Esophagus muscularis mucosa (tissue), 4 donors: ENCODE measurements around the gene WEE2. TPM values are rescaled to one million over a fixed set of nuclear protein-coding genes. Genes with fewer than 3 reads are reported as not detected.

Experiments
- DNase-seq: peaks from one replicate; pipeline ENCODE4 v3.0.0-alpha.2; 2017; ENCODE audit errors: extremely low spot score
- H3K27ac ChIP-seq, 4 donors: fragments of 200-600 bp; sonication (generic); replicated peaks in 1 of 4; 1 replicate in 3 of 4; 2 replicates in 1 of 4; pipeline ENCODE4 v1.5.1; 2016 to 2019; ENCODE audit warnings: mild to moderate bottlenecking in 1 of 4
- H3K27me3 ChIP-seq, 4 donors: fragments of 200-600 bp; sonication (generic); one replicate each; pipeline versions ENCODE4 v1.5.1 to v1.6.0; 2016 to 2019
- H3K36me3 ChIP-seq, 4 donors: fragments of 200-600 bp; sonication (generic); one replicate each; pipeline ENCODE4 v1.5.1; 2016 to 2019
- H3K4me1 ChIP-seq, 4 donors: fragments of 200-600 bp; sonication (generic); one replicate each; pipeline ENCODE4 v1.5.1; 2016 to 2019
- H3K4me3 ChIP-seq, 4 donors: fragments of 200-600 bp; sonication (generic); 1 replicate in 2 of 4; 2 replicates in 2 of 4; pipeline ENCODE4 v1.5.1; 2016 to 2019; ENCODE audit warnings: mild to moderate bottlenecking in 4 of 4, moderate library complexity in 1 of 4
- H3K9me3 ChIP-seq, 4 donors: fragments of 200-600 bp; sonication (generic); 1 replicate in 3 of 4; 2 replicates in 1 of 4; pipeline ENCODE4 v1.5.1; 2016 to 2019
- CTCF ChIP-seq, 3 experiments: fragments of 200-600 bp in 2 of 3; fragments of 450-650 bp in 1 of 3; sonication (generic) in 2 of 3; IDR thresholded peaks; one replicate each; pipeline ENCODE4 v1.5.1; 2017 to 2019; ENCODE audit warnings: antibody characterized with exemption in 3 of 3, mild to moderate bottlenecking in 2 of 3, moderate library complexity in 1 of 3
- EP300 ChIP-seq: sonication (generic); formaldehyde crosslinking; IDR thresholded peaks from one replicate; pipeline ENCODE4 v1.6.1; 2017; ENCODE audit warnings: antibody characterized with exemption
- POLR2A ChIP-seq: fragments of 450-650 bp; IDR thresholded peaks from one replicate; pipeline ENCODE4 v1.6.1; 2017; ENCODE audit warnings: antibody characterized with exemption, moderate library complexity, mild to moderate bottlenecking, low read depth
- POLR2AphosphoS5 ChIP-seq, 2 donors: sonication (generic); formaldehyde crosslinking; IDR thresholded peaks; one replicate each; pipeline ENCODE4 v1.6.1; 2017; ENCODE audit warnings: antibody characterized with exemption in 2 of 2
- WGBS: methylation state at CpG from one replicate; pipeline ENCODE4 v1.1.5; 2018; 5-methylcytosine and 5-hydroxymethylcytosine counted together
- intact Hi-C: fragments of 100-400 bp; cut with DNase I; formaldehyde crosslinking; loops from one replicate; pipeline ENCODE4 v1.15.1; 2023
- total RNA-seq, 4 donors: library from RNA; depleted of rRNA; stranded (reverse); fragments of >200 nt; gene quantifications; one replicate each; pipeline versions ENCODE4 v1.1.0 to v1.2.1, GENCODE V29; 2016

Gene WEE2
- total RNA-seq, 4 donors from 2014 or later = not detected

- Histone ChIP-seq H3K9me3 (no peaks in the 10 kb centered on the region), H3K36me3 (peaks cover 0 to 53% (median 27%) of the 10 kb centered on the region in 4 donors), H3K4me3 (no peak overlapping the region), H3K4me1 (peaks cover 0 to 8% (median 2%) of the 10 kb centered on the region in 4 donors), H3K27ac (peak overlapping the region in 3 of 4 donors; percentile 25 to 51 (median 36)), H3K27me3 (no peaks in the 10 kb centered on the region)
- no peak for DNase-seq
- intact Hi-C loops = no loop called here
- TF ChIP-seq POLR2A (no peak), EP300 (no peak), CTCF (IDR thresholded peaks at IDR 0.05) (no peak), POLR2AphosphoS5 (IDR thresholded peaks at IDR 0.05) (peak in 1 of 2 donors; percentile 23)
- 71% methylated on average over 5 of the region's 5 CpGs for WGBS
Observed at GRCh38 chr7:141674171-141674671, 33.9 kb upstream of the WEE2 start.

GRCh38 chr7:141674702-141675101 is 33.5 kb upstream of the WEE2 start:
- no peak overlapping the region for H3K4me3 ChIP-seq
- intact Hi-C loops = no loop called here
- H3K27me3 ChIP-seq = no peaks in the 10 kb centered on the region
- H3K4me1 ChIP-seq = peaks cover 0 to 8% (median 2%) of the 10 kb centered on the region in 4 donors
- WGBS = 58% methylated on average over 4 of the region's 4 CpGs
- DNase-seq = no peak
- peaks cover 0 to 57% (median 27%) of the 10 kb centered on the region in 4 donors for H3K36me3 ChIP-seq
- TF ChIP-seq CTCF (IDR thresholded peaks at IDR 0.05) (peak in 2 of 3 experiments; percentile 10 to 34), POLR2A (no peak), POLR2AphosphoS5 (IDR thresholded peaks at IDR 0.05) (no peak), EP300 (no peak)
- peak overlapping the region in 3 of 4 donors; percentile 17 to 44 (median 30) for H3K27ac ChIP-seq
- H3K9me3 ChIP-seq = no peaks in the 10 kb centered on the region

- TF ChIP-seq POLR2A = no peak
- TF ChIP-seq POLR2AphosphoS5 (IDR thresholded peaks at IDR 0.05) = no peak
- TF ChIP-seq CTCF (IDR thresholded peaks at IDR 0.05) = no peak
- TF ChIP-seq EP300 = no peak
- no peak overlapping the region for H3K27ac ChIP-seq
- H3K27me3 ChIP-seq = no peaks in the 10 kb centered on the region
- H3K9me3 ChIP-seq = no peaks in the 10 kb centered on the region
- DNase-seq = no peak
- peaks cover 0 to 8% (median 2%) of the 10 kb centered on the region in 4 donors for H3K4me1 ChIP-seq
- WGBS = 80% methylated on average over 6 of the region's 6 CpGs
- no peak overlapping the region for H3K4me3 ChIP-seq
- H3K36me3 ChIP-seq = peaks cover 0 to 60% (median 29%) of the 10 kb centered on the region in 4 donors
- intact Hi-C loops = no loop called here
Observed at GRCh38 chr7:141675436-141676215, 32.5 kb upstream of the WEE2 start.

- H3K4me1 ChIP-seq = peaks cover 0 to 8% (median 2%) of the 10 kb centered on the region in 4 donors
- H3K4me3 ChIP-seq = no peak overlapping the region
- H3K9me3 ChIP-seq = no peaks in the 10 kb centered on the region
- no peaks in the 10 kb centered on the region for H3K27me3 ChIP-seq
- TF ChIP-seq CTCF (IDR thresholded peaks at IDR 0.05) (no peak), POLR2AphosphoS5 (IDR thresholded peaks at IDR 0.05) (no peak), EP300 (no peak), POLR2A (no peak)
- DNase-seq = no peak
- 96% methylated on average over 3 of the region's 3 CpGs for WGBS
- H3K36me3 ChIP-seq = peaks cover 0 to 61% (median 27%) of the 10 kb centered on the region in 4 donors
- intact Hi-C loops = no loop called here
- H3K27ac ChIP-seq = no peak overlapping the region
Observed at GRCh38 chr7:141676618-141677017, 31.5 kb upstream of the WEE2 start.
